ENCODE data around the gene RABGAP1L. TPM values are rescaled to one million over a fixed set of nuclear protein-coding genes. Genes with fewer than 3 reads are reported as not detected.

The RABGAP1L gene
- total and polyA plus RNA-seq, 2 donors (not counting 3 experiments of a cell fraction or from before 2014, with no cell fraction given): 6.4 to 22.2 TPM

DNA sequence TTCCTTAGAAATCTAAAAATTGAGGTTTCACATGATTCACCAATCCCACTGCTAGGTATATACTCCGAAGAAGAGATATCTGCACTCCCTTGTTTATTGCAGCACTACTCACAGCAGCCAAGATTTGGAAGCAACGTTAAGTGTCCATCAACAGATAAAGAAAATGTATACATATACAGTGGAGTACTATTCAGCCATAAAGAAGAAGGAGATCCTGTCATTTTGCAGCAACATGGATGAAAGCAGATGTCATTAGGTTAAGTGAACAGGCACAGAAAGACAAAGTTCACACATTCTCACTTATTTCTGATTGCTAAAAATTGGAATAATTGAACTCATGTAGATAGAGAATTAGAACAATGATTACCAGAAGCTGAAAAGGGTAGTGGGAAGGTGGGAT, 56.4 kb downstream of the RABGAP1L start:
- Histone ChIP-seq H3K4me1 (ENCODE audit: control insufficient read depth, extremely low read depth, insufficient read depth, low read length) (no peaks in the 10 kb centered on the region), H3K4me2 (ENCODE audit: insufficient read depth, low read length) (no peak overlapping the region), H3K27me3 (ENCODE audit: control insufficient read depth in 2 of 2, insufficient read depth in 2 of 2, low read length in 2 of 2) (no peaks in the 10 kb centered on the region), H3K79me2 (ENCODE audit: control insufficient read depth, insufficient read depth, low read length) (no peaks in the 10 kb centered on the region), H2AFZ (ENCODE audit: low read depth, low read length) (no peak overlapping the region), H3K9me3 (replicated peaks; ENCODE audit: control insufficient read depth, insufficient read depth, low read length) (no peaks in the 10 kb centered on the region), H3K9me1 (replicated peaks; ENCODE audit: control insufficient read depth, extremely low read depth, insufficient read depth, low read length) (no peaks in the 10 kb centered on the region), H4K20me1 (replicated peaks; ENCODE audit: control insufficient read depth, extremely low read depth, insufficient read depth, low read length) (no peaks in the 10 kb centered on the region), H3K4me3 (replicated peaks in 1 of 3; ENCODE audit: insufficient read depth in 1 of 3, low read depth in 1 of 3, low read length in 3 of 3) (no peak overlapping the region), H3K9ac (replicated peaks; ENCODE audit: extremely low read depth, insufficient read depth, low read length) (no peak overlapping the region), H3K36me3 (ENCODE audit: control insufficient read depth in 2 of 2, extremely low read depth in 1 of 2, insufficient read depth in 2 of 2, low read length in 2 of 2) (no peaks in the 10 kb centered on the region), H3K27ac (ENCODE audit: insufficient read depth, low read depth, low read length) (no peak overlapping the region)
- intact Hi-C loops (cut with micrococcal nuclease): loop anchor here (2.0 to 10.0 kb wide), 4 partner anchors 58 to 785 kb away; partner anchors contain the start of gene RABGAP1L
- dilution Hi-C loops (cut with MboI; ENCODE audit: extremely low pct_ligation_motif_present, low sequenced_read_pairs): no loop called here
- TF ChIP-seq, protein P1, sequence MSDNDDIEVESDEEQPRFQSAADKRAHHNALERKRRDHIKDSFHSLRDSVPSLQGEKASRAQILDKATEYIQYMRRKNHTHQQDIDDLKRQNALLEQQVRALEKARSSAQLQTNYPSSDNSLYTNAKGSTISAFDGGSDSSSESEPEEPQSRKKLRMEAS (IDR thresholded peaks at IDR 0.05; ENCODE audit: insufficient read depth, insufficient read length): no peak
- TF ChIP-seq POLR2AphosphoS5 (IDR thresholded peaks at IDR 0.05; ENCODE audit: insufficient read depth, low read depth, low read length): no peak
- no peak for TF ChIP-seq JUN (IDR thresholded peaks at IDR 0.05; ENCODE audit: borderline replicate concordance, insufficient read depth, insufficient read length, low read depth)
- no peak for TF ChIP-seq POLR2A (IDR thresholded peaks at IDR 0.05; ENCODE audit: low read depth, low read length)
- no peak for TF ChIP-seq GATA2 (IDR thresholded peaks at IDR 0.05; ENCODE audit: insufficient read depth, insufficient read length, low read depth, low read length)
- TF ChIP-seq, protein P2, sequence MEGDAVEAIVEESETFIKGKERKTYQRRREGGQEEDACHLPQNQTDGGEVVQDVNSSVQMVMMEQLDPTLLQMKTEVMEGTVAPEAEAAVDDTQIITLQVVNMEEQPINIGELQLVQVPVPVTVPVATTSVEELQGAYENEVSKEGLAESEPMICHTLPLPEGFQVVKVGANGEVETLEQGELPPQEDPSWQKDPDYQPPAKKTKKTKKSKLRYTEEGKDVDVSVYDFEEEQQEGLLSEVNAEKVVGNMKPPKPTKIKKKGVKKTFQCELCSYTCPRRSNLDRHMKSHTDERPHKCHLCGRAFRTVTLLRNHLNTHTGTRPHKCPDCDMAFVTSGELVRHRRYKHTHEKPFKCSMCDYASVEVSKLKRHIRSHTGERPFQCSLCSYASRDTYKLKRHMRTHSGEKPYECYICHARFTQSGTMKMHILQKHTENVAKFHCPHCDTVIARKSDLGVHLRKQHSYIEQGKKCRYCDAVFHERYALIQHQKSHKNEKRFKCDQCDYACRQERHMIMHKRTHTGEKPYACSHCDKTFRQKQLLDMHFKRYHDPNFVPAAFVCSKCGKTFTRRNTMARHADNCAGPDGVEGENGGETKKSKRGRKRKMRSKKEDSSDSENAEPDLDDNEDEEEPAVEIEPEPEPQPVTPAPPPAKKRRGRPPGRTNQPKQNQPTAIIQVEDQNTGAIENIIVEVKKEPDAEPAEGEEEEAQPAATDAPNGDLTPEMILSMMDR (IDR thresholded peaks at IDR 0.05; ENCODE audit: extremely low read depth in 1 of 2, insufficient read depth in 1 of 2, low read depth in 1 of 2, low read length in 2 of 2): no peak
- no peak for TF ChIP-seq MYC (IDR thresholded peaks at IDR 0.05; ENCODE audit: low read depth, low read length)
- no peak for TF ChIP-seq EZH2 (IDR thresholded peaks at IDR 0.05; ENCODE audit: borderline replicate concordance, low read depth, low read length, severe bottlenecking)
- TF ChIP-seq FOS (IDR thresholded peaks at IDR 0.05; ENCODE audit: borderline replicate concordance, insufficient read depth, low read length): no peak
- DNase-seq (ENCODE audit: low read depth, low spot score) (no peak), FAIRE-seq (no peak)
- CTCF ChIA-PET: no interaction called here
- POLR2A ChIA-PET: no interaction called here
- BruUV-seq (replicated peaks): no TSS peak

All from endothelial cell of umbilical vein (primary cell).